GM19455 (cell line): ENCODE results near the gene ABCB9.
"Not testable (repeated sequence)": the region's sequence is repeated elsewhere in the genome, so short reads cannot be mapped to it uniquely, and the experiment has no call there.

Experiments
- ATAC-seq: cut with Tn5 transposase; IDR thresholded peaks from one replicate; pipeline ENCODE4 v1.9.1; 2021; ENCODE audit not compliant: unreplicated experiment

Gene ABCB9

GRCh38 chr12:122944605-122945592, 21.4 kb downstream of the ABCB9 start:
- ATAC-seq: no peak

DNA sequence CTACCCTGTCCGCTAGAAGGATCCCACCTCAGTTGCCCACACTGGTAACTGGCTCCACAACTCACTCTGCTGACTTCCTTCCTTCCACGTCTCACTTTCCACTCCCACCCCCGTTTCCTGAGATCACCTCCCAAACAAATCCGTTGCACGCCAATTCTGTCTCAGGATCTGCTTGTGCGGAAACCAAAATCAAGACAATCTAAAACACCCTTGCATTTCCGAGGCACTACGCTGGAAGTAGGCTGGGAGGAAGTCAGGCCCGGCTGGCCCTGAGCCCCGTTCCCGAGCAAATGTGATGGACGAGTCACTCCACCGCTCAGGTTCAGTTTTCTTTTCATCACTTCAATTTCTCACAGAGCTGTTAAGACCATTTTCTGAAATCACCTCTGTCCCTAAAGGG, 23.1 kb downstream of the ABCB9 start:
- ATAC-seq: no peak

- ATAC-seq: no peak
These were observed 23.6 kb downstream of the ABCB9 start for GRCh38 chr12:122942637-122943036.

- ATAC-seq: not testable (repeated sequence)
These were observed 24.9 kb downstream of the ABCB9 start for GRCh38 chr12:122941351-122941750.

- ATAC-seq: no peak
These were observed 27.1 kb downstream of the ABCB9 start for GRCh38 chr12:122939125-122939524.

DNA sequence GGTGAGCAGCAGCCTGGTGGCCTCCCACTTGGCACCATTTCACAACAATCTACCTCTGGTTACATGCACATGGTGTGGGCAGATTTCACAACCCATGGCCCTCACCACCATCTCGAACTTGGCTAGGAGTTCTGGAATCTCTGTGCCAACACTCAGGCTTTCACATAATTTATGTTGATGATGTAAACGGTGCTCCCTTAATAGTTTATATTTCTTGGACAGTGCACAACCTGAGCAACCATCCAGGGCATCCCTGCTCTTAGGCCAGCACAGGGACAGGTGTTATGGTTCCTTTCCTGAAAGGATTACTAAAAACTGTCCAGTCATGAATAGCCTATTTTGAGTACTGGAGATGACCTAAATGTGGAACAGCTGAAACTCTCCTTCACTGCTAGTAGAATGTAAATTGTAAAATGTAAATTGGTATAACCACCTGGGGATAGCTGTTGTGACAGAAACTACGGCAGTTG, 28.6 kb downstream of the ABCB9 start:
- no peak for ATAC-seq

DNA sequence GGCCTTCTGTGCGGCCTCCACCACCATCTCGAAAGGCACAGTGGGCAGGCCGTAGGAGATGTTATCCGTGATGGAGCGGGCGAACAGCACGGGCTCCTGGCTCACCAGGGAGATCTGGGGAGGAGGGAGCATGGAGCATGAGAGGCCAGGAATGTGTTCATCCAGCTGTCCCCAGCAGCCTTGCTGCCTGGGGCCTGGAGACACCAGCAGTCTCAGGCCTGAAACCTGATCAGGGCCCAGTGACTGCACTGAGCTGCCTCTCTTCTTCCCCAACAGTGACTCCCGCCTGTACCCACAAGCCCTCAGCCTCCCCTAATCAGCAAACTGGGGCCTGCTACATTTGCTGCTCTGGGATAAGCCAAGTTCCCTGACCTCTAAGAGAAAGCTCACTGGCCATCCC, 30.9 kb downstream of the ABCB9 start:
- ATAC-seq: no peak

GRCh38 chr12:122934722-122935121, 31.5 kb downstream of the ABCB9 start:
- ATAC-seq: no peak

DNA sequence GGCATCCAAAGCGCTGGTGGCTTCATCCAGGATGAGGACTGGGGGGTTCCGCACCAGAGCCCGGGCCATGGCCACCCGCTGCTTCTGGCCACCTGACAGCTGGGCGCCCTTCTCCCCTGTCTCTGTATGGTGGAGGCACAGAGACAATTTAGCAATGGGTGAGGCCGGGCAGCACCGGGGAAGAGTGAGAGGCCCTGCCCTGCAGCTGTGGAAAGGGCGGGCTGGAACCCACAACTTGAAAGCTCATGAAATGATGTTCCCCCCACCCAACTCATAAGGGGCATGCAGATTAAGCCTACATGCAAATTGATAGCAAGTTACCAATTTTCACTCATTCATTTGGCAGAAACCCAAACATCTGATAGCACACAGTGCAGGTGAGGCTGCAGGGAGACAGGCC, 34.1 kb downstream of the ABCB9 start:
- ATAC-seq: no peak

DNA sequence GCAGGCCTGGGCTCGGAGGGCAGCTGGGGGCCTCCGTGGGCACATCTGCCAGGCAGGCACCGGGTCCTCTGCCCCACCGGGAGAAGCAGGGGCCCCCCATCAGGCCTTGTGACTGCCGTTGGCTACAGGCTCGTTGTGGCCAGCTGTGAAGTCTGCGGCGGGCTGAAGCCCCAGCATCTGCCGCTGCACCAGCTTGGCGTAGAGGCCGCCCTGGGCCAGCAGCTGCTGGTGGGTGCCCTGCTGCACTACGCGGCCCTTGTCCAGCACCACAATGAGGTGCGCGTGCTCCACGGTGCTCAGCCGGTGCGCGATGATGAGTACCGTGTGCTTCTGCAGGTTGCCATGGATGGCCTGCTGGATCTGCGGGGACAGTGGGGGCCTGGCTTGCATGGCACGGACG, 36.5 kb downstream of the ABCB9 start:
- ATAC-seq: no peak

GRCh38 chr12:122929148-122929538, 37.1 kb downstream of the ABCB9 start:
- ATAC-seq: no peak

DNA sequence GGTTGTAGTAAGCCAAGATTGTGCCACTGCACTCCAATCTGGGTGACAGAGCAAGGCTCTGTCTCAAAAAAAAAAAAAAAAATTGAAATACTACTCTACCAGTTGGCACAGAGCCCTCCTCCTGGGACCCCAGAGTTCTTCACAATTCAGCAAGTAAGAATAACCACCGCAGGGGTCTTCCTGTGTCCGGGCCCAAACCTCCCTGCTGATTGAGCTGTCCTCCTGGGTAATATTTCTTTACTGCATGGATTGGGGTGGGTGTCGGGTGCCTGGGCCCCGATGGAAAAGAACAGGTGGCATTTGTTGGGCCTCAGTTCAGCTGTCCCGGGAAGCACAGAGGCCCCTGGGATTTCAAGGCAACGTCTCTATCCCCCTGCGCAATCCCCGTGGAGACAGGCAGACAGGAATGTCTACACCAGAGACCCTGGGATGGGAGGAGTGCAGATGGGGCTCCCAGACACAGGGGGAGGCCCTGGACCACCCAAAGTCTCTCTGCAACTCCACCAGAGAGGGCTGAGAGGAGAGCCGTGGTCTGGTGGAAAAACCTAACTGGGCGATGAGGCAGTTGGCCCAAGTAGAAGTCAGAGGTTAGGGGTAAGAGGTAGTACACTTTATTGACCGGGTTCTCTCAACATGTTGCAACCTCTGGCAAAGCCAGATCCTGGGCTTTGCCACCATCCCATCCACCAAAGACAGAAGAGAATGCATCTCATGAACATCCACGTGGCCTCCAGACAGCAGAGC, 37.7 kb downstream of the ABCB9 start:
- no peak for ATAC-seq

DNA sequence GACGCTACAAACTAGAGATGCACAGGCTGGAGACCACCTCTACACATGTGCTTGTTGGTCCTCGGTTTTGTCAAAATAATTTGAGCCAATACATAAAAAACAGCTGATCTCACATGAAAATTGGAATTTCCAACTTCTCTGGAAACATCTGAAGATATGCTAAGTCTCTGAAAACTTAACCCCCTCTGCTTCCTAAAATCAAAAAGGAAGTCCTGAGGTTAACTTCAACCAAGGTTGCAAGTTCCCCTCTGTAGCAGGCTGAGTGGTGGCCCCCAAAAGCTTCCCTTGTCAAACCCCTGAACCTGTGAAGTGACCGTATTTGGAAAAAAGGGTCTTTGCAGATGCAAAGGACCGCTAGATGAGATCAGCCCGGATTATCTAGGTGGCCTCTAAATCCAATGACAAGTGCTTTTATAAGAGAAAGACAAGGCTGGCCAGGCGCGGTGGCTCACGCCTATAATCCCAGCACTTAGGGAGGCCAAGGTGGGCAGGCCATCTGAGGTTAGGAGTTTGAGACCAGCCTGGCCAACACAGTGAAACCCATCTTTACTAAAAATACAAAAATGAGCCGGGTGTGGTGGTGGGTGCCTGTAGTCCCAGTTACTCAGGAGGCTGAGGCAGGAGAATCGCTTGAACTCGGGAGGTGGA, 38.4 kb downstream of the ABCB9 start:
- ATAC-seq: no peak

DNA sequence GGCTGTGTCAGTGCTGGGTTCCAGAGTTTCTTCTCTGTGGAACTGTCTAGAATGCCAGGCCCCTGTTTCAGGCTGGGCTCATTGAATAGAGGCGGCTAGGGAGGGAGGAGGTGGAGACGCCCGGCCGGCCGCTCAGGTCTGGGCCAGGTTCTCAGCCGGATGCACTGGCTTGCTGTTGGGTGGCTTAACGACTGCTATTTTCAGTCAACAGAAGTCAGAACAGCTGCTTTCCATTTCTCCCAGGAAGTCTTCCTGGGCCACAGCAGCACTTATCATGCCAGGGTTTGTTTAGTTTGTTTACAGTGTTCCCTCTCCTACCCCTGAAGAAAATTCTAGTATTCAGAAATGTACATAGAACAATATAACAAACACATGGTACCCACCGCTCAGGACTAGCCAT, 44.3 kb downstream of the ABCB9 start:
- ATAC-seq: no peak

DNA sequence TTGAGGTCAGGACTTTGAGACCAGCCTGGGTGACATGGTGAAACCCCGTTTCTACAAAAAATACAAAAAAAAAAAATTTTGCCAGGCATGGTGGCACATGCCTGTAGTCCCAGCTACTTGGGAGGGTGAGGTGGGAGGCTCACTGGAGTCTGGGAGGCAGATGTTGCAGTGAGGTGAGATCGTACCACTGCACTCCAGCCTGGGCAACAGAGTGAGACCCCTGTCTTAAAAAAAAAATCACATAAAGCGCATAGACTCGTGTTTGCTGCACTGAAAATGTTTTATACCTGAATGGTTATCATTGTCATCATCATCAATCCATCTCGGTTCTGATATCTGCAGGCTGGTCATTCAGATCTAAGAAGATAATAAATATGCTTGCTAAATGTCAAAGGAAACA, 45.6 kb downstream of the ABCB9 start:
- ATAC-seq: no peak

GRCh38 chr12:122918827-122919226, 47.4 kb downstream of the ABCB9 start:
- ATAC-seq: no peak

DNA sequence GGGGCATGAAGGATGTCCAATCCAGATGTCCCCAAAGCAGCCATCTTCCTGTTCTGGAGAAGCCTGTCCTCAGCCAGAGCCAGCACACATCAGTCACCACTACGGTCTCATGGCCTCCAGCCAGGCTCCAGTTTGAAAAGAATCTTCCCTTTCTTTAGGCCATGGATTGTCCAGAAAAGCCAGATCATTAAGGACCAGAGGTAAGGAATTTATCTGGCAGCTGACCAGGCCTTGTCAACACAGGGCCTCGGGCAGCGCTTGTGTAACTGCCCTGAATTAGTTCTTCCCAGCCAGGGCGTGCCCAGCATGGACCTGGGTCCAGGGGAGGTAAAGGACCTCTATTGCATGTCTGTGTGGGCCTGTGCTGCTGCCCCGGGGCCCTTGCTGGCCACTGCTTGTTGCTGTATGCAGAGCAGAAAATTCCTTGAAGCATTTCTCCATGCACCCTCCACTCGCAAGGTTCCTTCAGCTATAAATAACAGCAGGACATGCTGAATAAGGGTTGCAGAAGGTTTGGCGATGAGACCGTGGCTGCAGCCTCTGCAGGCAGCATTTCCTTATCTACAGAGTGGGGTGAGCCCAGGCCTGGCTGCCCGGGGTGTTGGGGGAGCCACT, 48.6 kb downstream of the ABCB9 start:
- ATAC-seq: no peak

DNA sequence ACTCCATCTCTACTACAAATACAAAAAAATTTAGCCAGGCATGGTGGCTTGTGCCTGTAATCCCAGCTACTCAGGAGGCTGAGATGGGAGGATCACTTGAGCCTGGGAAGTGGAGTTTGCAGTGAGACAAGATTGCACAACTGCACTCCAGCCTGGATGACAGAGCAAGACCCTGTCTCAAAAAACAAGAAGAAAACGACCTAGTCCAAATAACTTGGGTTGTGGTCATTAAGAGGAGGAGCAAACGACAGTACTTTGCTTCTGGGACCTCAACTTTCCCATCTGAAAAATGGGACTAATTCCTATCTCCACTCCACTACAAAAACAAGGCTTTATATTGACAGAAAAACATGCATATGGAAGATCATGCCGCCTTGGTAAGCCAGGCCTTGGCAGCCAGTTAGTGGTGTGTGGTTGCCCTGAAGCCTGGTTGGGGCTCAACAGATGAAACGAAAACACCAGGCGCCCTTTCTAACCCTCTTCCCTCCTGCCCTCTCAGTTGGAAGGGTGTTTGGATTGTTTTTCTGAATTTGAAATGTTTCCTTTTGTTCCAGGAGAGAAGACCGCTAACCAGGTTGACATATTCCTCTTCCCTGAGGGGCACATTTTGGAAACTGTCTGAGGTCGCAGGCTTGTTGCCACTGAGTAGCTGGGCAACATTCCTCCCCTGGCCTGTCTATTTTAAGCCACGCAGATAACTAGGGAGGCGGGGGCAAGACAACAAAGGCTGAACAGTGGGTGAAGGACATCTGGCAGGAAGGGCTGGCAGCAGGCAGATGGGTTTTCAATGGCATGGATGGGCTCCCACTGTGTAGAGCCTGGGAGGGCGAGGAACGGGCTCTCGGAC, 56.6 kb downstream of the ABCB9 start:
- ATAC-seq: no peak

DNA sequence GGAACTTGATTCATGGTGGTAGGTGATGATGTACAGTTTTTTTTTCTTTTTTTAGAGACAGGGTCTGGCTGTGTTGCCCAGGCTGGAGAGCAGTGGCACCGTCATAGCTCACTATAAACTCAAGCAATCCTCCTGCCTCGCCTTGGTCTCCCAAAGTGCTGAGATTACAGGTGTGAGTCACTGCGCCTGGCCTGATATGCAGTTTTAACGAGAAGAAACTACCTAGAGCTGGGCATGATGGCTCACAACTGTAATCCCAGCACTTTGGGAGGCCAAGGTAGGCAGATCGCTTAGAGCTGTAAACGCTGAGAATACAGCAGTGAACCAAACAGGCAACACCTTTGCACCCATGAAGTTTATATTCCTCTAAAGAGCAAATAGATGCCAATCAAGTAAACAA, 57.3 kb downstream of the ABCB9 start:
- ATAC-seq: no peak

DNA sequence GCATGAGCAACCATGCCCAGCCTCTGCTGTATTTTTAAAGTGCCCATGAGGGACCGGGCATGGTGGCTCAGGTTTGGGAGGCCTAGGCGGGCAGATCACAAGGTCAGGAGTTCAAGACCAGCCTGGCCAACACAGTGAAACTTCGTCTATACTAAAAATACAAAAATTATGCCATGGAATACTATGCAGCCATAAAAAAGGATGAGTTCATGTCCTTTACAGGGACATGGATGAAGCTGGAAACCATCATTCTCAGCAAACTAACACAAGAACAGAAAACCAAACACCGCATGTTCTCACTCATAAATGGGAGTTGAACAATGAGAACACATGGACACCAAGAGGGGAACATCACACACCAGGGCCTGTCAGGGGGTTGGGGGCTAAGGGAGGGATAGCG, 61.0 kb downstream of the ABCB9 start:
- not testable (repeated sequence) for ATAC-seq
